B cell (primary cell): ENCODE data around the gene FOXD1.

Experiments used
- EZH2 ChIP-seq: IDR thresholded peaks from 2 replicates; pipeline ENCODE4 v1.6.1; 2012; ENCODE audit warnings: borderline replicate concordance, low read depth, mild to moderate bottlenecking, moderate library complexity, low read length; ENCODE audit not compliant: insufficient read depth, poor library complexity, severe bottlenecking
- TF ChIP-seq, protein P1 (sequence below): fragments of 200-600 bp; IDR thresholded peaks from one replicate; pipeline ENCODE4 v1.8.0; 2022; ENCODE audit warnings: antibody characterized with exemption, mild to moderate bottlenecking

DNA sequence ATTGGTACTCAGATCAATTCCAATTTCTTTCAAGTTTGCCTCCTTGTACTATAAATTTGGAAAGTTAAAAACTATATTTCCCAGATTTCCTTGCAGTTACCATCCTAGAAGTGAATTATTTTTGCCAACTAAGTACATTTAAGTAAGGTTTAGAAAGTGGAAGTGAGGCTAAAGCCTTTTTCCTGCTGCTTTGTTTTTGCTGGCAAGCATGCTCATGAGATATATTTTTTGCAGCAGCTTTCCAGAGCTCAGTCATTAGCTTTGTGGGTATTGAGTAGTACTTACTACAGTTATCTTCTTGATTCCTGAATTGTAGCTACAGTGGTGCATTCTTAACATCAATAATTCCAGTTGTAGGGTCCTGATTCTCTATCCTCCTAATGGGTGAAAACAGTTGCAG is 46.1 kb upstream of the FOXD1 start:
- TF ChIP-seq, protein P1, sequence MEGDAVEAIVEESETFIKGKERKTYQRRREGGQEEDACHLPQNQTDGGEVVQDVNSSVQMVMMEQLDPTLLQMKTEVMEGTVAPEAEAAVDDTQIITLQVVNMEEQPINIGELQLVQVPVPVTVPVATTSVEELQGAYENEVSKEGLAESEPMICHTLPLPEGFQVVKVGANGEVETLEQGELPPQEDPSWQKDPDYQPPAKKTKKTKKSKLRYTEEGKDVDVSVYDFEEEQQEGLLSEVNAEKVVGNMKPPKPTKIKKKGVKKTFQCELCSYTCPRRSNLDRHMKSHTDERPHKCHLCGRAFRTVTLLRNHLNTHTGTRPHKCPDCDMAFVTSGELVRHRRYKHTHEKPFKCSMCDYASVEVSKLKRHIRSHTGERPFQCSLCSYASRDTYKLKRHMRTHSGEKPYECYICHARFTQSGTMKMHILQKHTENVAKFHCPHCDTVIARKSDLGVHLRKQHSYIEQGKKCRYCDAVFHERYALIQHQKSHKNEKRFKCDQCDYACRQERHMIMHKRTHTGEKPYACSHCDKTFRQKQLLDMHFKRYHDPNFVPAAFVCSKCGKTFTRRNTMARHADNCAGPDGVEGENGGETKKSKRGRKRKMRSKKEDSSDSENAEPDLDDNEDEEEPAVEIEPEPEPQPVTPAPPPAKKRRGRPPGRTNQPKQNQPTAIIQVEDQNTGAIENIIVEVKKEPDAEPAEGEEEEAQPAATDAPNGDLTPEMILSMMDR = no peak
- no peak for TF ChIP-seq EZH2
